SIG-M5 treated with dmso at 0.1 percent for 504 hours (cell line): Measurements from ENCODE around the gene MYMK.

ENCODE experiments used
- DNase-seq: peaks from one replicate; lab custom pipeline; 2025; ENCODE audit not compliant: unreplicated experiment; lab: John Stamatoyannopoulos, UW

Gene MYMK

DNA sequence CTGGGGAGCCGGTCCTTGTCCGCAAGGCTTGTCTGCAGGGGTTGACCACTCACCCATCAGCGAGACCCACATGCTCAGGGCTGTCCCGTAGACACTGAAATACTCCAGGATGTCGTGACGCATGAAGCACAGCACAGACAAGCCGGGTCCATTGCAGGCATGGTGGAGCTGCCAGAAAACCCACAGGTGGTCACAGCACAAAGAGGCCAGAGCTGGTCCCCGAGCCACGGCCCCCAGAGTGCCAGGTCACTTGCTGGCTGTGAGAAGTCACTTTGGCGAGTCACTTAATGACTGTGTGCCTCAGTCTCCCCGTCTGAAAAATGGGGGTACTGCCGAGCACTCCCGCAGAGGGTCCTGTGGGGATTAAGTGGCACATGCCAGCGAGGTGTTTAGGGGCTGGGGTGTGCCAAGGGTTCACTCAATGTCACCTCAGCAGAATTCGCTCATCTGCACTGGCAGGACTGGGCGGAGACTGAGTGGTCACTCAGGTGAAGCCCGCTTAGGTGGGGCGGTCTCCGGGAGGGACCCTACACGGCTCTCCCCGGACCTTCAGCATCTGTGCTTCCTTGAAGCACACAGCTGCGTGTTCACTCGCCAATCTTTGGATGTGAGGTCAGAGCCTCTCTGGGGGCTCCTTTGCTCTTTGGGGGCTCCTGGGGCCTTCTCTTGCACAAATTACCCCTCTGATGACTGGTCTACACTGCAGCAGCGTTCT lies 4.5 kb downstream of the MYMK start:
- no peak for DNase-seq

DNA sequence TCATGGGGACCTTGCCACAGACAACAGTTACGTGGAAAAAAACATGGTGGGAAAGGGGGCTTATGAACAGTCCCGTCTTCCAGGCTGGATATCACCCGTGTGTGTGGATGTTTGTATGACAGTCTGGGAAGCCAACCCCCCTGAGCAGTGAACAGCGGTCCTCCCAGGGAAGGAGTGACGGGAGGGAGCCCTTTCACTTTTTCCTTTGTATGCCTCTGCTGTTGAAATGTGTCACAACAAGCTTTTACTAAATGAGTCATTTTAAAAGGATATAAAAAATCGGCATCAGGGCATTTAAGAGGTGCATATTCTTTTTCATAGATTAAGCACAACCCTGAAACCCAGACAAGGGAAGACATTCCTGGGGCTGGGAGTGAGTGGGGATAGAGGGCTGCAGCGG lies 5.1 kb downstream of the MYMK start:
- DNase-seq, result no peak

DNA sequence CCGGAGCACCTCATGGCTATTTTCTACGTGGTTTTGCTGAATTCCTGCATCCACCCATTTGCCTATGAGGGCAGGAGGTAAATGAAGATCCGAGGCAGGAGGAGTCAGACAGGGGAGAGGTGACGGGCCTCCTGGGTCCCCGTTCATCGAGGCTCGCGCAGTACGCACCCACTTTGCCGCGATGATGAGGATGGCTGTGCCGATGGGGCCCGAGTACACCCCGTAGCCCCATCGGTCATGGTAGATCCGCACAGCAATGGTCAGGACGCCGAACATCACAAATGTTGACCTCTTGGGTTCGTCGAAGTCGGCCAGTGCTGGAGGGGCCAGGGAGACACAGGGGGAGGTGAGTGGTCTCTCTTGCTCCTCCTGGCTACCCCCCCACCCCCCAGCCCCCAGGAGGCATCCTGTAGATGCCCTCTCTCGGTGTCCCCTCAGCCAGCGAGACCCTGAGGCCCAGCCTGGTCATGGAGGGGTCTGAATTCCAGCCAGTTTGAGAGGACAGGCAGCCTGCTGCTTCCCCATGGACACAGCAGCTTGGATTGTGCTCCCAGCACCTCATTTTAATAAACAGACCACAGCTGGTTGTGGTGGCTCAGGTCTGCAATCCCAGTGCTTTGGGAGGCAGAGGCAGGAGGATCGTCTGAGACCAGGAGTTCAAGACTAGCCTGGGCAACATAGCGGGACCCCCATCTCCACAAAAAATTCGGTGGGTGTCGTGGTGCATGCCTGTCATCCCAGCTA lies 5.9 kb downstream of the MYMK start:
- no peak for DNase-seq

DNA sequence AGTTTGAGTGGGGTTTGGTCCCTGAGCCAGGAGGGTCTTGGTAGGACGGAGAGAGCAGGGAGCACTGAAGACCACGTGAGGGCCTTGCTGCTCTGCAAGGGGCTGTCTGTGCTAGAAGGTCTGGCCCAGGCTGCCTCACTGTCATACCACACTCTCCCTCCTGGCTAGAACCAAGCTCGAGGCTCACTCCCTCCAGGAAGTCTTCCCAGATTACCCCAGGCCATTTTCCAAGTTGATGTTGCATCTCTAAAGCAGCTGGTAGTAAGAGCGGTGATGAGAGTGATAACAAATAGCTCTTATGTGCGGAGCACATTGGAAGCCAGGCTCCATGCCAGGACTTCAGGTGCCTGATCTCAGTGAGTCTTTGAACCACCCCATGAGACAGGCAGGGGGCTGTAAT lies 6.6 kb downstream of the MYMK start:
- DNase-seq, result no peak

DNA sequence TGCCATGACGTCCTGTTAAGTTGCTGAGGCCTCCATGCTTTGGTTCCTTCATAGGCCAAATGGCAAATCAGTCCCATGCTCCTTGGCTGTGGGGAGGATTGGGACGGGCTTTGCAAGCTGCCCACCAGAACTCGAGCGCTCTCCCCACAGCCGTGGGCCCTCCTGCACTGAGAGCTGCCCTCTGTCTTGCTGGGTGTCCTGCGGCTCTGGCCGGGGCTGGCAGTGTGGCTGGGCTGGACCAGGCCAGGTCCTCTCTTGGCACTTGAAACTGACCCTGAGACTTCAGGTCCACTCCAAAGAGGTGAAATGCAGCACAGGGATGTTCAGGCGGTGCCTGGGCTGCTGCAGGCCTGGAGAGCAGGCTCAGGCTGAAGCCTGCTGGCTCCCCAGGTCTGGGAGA lies 7.0 kb downstream of the MYMK start:
- DNase-seq, result no peak

DNA sequence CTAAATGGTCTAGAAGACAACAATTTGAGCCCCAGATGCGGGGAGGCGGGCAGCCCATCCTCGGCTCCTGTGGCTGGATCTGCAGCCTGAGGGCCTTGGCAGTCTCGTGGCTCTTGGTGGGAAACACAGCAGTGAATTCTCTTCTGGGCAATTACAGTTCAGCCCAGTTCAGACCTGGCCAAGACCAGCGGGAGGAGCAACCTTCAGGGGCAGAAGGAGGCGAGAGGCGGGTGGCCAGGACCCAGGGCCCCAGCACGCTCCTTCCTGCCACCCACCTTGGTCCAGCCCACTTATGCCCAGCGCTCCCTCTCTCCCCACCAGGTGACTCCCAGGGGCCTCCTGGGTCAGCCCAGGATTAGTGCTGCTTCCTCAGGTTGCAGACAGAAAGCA lies 7.8 kb downstream of the MYMK start:
- DNase-seq, result no peak

DNA sequence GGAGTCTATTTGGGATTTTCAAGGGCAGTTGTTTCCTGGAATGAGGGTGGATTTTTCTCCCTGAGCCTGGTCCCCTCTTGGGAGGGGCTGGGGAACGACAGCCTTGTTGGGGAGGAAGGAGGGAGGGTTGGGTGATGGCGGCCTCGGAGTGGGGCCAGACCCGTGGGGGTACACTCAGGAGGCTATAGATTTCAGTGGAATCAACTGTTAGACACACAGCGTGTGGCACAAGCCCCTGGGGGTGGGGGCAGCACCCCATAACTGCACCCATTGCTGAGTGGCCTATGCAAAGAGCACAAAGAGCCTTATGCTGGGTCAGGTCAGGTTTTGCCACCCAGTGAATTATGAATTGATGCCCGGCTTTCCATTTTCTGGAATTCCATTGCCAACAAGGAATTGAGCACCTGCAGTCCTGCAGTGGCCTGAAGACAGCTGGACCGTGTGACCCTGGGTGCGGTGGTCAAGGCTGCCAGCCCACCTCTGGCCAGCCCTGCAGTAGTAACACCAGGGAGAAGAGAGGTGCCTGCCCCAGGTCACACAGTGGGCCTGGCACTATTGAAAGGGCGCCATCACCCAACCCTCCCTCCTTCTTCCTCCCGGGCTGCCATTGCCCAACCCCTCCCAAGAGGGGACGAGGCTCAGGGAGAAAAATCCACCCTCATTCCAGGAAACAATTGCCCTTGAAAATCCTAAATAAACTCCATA lies 8.4 kb downstream of the MYMK start:
- no peak for DNase-seq

DNA sequence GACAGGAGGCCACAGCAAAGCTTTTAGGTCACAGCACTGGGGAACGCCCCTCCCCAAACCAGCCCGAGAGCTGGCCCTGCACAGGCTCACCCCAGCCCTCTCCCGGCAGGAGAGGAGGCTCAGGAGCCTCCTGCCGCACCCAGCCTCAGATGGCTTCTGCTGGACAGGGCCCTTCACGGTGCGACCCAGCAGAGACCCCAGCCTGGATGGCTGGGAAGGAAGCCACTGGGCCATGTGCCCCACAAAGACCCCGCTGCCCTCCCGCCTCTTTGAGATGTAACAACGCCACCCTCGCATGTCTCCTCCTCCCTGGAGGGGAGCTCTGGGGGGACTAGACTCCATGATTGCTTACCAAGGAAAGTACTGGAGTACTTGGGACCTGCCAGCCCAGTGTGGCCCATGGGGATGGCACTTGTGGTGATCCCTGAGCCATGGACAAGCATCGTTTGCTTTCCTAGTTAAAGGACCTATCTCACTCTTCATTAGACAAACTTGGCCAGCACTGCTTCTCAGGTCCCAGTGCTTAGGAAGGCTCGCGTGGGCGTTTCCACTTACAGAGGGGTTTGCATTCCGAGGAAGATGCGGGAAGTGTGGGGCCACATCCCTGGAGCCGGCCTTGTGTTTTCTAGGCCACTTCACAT lies 9.0 kb downstream of the MYMK start:
- no peak for DNase-seq

DNA sequence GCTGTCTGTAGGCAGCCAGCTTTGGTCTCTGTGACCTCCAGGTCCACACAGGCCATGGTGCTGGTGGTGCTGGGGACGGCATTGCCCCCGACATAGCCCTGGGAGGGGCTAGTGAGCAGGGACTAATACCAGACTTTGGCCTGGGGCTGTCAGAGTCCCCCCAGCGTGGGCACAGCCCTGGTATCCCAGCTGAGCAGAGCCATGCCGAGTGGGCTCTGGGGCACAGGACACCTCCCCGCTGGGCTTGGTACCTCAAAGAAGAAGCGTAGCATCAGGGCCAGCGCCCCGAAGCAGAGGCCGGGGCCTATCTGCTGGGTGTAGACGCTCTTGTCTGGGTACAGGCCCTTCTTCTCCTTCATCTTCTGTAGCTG lies 9.5 kb downstream of the MYMK start:
- DNase-seq, result no peak

DNA sequence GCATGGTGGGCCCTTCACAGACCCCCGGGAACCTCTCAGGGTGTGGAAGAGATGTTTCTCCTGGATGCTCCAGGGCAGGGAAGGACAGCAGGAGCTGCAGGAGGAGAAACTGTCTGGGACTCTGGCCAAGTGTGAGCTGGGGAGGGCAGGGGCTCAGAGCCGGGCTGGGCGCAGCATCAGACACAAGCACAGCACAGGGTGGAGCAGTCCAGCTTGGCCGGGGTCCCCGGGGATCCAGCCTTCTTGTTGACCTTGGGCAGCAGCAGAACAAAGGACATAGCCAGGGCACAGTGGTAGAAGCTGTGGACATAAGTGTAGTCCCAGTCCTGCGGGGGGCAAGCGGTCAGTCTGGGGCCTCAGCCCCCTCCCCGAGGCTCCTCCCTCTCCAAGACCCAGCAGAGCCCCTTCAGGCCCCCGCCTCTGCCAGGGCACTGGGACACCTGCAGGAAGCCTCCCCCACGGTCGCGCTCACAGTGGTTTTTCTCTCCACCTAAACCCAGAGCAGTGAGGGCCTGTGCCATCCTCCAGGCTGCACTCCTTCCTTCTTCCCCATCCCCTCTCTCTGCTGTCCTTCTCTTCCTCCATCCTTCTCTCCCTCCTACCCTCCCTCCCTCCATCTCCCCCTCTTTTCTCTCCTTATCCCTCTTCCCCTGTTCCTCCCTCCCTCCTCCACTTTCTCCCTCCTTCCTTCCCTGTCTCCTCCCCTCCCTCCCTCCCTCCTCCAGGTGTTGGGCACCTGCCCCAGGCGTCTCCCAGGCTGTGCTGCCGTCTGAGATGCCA lies 10.1 kb downstream of the MYMK start:
- DNase-seq, result no peak

DNA sequence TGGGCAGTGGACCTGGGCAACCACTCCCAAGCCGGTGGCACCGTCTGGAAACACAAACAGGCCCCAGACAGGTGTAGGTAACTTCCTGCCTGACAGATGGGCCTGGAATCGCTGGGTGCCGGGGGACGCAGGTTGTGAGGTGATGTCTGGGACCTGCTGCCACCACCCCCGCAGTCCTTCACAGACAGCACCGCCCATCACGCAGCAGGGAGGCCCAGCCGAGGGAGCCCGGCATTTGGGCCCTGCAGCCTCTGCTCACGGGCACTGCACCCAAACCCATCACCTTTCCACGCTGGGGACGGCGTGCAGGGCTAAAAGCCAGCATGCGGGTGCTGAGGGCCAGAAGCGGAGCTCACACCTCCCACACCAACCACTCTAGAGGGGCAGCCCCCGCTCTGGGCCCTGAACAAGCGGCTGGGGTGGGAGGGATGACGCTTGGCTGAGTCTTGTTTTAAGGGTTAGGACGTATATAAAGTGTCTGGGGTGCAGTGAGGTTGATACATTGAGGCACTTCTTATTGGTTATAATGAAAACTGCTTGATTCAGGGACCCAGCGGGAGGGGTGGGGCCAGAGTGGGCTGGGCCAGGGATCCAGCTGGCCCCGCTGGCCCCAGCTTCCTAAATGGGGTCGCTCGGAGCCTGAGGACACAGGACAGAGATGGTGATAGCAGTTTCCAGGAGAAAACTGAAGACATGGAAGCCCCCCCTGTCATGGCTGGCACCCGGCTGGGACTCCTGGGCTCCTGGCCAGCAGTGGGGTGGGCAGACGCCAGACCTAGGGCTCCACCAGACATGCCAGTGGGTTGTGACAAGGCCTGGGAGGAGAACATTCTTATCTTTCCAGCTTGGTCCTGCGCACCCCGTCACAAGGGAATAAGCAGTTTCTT lies 11.3 kb downstream of the MYMK start:
- no peak for DNase-seq

DNA sequence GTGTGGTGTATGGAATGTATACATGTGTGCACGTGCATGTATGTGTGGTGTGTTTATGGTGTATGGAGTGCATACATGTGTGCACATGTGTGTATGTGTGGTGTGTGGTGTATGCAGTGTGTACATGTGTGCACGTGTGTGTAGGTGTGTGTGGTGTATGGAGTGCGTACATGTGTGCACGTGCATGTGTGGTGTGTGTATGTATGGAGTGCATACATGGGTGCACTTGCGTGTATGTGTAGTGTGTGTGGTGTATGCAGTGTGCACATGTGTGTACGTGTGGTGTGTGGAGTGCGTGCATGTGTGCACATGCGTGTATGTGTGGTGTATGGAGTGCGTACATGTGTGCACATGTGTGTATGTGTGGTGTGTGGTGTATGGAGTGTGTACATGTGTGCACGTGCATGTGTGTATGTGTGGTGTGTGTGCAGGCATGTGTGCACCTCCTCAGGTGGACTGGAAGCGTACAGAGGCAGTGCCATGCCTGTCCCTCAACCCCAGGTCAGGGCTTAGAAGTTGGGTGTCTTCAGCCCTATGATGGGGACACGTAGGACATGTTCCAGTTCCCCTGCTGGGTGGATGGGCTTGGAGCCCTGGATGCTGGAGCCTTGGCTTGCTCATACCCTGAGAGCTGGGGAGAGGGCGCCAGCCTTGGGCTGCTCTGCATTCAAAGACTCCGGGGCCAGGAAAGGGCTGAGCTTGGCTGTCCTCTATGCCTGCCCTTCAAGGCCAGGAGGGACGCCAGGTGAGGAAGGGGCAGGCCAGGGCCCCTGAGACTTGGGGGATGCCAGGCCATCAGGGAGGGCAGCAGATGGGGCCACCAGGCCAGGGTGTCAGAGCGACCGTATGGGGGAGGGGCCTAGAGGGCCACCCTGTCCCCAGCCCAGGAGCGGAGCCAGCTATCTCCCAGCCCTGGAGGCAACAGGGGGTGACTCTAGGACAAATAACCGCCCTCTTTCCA lies 12.2 kb downstream of the MYMK start:
- DNase-seq, result no peak

DNA sequence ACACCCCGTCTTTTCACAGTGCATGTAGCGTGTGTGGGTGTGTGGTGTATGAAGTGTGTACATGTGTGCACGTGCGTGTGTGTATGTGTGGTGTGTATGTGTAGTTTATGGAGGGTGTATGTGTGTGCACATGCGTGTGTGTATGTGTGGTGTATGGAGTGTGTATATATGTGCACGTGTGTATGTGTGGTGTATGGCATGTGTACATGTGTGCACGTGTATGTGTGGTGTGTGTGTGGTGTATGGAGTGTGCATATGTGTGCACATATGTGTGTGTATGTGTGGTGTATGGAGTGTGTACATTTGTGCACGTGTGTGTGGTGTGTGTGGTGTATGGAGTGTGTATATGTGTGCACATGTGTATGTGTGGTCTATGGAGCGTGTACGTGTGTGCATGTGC lies 13.2 kb downstream of the MYMK start:
- no peak for DNase-seq

DNA sequence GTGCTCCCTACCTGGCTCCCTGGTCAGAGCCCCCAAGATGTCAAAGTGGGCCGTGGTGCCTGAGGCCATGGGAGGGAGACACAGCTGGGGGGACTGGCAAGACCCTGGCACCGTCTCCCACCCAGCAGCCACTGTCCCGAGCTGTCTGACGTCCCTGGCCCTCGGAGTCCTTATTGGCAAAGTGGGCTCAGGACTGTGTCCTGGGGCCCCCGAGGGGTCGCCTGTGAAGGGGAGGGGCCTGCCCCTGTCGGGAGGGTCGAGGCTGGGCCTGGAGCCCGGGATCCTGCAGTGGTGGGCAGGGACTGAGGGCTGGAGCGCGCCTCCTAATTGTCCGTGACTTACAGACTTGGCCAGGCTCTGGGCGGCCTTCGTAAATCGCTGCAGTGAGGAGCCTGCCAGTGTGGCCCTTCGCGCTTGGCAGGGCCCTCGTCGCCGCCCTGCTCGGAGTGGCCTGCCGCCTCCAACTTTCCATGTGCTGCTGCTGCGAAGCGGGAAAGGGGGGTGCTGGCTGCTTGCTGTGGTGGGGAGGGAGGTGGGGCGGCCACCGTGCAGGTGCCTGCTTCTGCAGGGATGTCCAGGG lies 13.7 kb downstream of the MYMK start:
- DNase-seq, result no peak

DNA sequence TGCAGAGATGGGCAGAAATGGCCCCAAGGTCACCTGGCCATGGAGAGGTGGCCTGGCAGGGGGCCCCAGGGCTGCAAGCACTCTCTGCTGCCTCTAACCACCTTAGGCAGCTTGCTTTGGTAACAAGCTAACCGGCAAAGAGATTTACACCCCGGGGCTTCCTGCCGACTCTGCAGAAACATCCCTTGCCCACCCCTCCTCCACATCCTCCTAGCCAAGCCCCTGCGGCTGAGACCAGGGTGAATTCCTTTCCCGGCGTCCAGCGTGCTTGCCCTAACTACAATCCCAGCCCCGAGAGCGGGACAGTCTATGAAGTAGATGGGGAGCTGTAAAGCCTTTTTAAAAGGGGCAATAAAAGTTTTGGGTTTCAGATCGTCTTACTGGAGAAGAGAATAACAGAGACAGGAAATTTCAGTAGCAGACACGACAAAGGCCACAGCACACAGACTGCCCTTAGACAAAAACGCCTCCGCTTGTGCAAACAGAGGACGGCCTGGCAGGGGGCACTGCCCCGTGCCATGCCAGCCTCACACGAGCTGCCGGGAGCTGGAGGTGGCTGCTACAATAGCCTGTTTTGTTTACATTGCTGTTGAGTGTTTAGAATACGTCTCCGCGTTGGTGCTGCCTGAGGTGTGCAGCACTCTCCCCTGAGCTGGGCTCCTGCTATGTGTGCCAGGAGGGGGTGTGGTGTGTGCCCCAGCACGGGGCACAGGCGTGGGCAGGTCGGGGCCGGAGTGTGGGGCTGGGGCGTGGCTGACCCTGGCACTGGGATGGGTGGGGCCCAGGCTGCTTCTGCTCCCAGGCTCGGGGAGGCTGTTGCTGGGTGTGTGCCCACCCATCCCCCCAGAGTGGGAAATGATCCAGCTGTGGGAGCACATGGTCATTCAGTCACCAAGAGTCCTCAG lies 15.3 kb downstream of the MYMK start:
- DNase-seq, result no peak

DNA sequence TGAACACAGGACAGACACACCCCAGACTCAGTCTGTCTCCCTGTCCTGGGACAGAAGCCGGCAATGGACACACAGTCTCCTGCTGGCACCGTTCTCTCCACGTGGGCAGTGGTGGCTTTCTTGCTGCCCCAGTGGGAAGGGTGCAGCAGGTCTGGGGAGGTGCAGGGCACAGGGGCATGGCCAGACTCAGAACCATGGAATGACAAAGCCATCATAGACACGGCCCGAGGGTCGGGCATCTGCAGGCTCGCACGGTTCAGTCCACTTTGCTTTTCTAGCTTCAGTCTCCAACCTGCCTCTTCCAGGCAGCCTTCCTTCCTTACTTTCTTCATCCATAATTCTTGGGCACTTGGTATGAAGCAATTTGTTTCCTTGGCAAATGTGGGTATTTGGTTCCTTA lies 16.7 kb downstream of the MYMK start:
- DNase-seq, result no peak

DNA sequence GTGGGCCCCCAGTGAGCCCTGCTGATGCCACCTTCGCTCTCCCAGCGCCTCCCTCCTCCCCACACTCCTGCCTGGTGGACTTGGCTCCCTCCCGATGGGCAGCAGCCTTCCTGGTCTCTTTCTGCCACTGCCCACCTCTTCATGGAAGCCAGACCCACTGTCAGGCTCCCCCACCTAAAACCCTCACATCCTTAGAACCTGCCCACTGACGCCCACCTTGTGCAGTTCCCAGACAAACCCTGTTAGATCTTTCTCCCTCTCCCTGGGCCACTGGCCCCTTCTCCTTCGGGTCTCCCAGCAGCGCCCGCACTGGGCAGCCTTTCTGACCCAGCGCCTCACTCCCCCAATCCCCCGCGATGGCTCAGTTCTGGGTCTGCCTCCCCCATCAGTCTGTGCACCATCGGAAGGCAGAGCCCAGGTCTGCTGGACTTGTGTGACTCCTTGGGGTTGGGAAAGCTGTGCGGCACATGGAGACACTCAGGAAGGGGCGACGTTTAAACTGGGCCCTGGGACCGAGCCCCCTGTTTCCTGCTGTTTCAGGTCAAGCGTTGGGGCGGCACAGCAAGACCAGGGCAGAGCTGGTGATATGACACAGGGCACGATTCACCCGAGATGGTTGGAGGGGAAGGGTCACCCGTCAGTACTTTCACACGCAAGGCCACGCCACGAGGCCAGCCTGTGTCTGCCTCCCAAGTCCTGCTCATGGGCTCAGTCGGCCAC lies 17.4 kb downstream of the MYMK start:
- DNase-seq, result no peak
